ENCODE results near the gene SLC1A3.
"Not testable (repeated sequence)": the region's sequence is repeated elsewhere in the genome, so short reads cannot be mapped to it uniquely, and the experiment has no call there.

Gene SLC1A3

DNA sequence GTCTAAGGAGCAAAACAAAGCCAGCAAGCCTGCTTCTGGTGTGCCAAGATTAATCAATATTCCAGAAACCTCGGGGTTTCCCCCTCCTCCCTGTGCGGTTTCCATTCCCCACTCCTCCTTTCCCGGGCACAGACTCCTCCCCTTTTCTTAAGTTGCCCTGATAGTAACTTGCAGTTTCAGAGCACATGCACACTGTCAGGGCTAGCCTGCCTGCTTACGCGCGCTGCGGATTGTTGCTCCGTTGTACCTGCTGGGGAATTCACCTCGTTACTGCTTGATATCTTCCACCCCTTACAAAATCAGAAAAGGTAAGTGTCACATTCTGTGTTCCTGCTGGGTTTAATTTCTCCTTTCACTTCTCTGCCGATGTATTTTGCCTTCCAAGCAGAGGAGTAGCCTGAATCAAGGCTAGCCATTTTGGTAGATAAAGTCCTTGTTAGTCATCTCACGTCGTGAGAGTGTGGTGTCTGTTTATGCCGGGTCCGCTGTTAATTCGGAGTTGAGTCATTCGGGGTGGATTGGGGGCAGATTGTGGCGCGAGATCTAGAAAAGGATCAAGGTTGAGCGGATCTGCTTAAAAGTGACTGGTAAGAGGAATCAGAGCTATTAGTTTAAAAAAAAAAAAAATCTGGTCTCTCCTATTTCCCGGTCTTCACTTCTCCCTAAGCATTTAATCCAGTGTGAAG, at the start of gene SLC1A3:
Gene SLC1A3 (plus strand): TSS at position 179 of the 686 bp plus-strand sequence. CDS start 1,818 bp downstream, outside the sequence.
- no peak for DNase-seq (ENCODE audit: low read depth in 1 of 2, low spot score in 1 of 2)

DNA sequence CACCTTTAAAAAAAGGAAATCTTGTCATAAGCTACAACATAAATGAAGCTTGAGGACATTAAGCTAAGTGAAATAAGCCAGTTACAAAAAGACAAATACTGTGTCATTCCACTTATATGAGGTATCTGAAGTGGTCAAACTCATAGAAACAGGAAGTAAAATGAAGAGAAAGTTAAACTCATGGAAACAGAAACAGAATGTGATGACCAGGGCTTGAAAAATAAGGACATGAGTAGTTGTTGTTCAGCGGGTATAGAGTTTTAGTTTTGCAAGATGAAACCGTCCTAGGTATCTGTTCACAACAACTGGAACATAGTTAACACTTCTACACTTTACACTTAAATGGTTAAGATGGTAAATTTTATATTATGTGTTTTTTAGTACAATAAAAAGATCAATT, 47.8 kb upstream of the SLC1A3 start:
- no peak for DNase-seq (ENCODE audit: low read depth in 1 of 2, low spot score in 1 of 2)

DNA sequence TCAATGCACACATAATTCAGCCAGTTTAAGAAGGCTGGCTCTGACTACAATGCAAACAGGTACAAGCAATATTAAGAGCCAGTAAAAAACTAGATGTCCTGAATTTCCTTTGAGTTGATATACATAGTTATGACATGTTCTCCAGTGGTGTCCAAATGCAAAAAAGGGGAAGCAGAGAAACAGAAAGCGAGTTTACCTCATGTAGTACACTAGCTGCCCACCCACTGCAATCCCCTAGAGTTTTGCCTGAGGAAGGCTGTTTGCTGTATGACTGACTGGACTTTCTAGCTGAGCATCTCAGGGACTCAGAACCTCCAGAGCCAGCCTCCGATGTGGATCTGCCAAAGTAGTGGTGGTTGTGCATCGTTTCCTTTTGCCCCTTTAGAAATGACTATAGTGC, 44.8 kb upstream of the SLC1A3 start:
- no peak for DNase-seq (ENCODE audit: low read depth in 1 of 2, low spot score in 1 of 2)

DNA sequence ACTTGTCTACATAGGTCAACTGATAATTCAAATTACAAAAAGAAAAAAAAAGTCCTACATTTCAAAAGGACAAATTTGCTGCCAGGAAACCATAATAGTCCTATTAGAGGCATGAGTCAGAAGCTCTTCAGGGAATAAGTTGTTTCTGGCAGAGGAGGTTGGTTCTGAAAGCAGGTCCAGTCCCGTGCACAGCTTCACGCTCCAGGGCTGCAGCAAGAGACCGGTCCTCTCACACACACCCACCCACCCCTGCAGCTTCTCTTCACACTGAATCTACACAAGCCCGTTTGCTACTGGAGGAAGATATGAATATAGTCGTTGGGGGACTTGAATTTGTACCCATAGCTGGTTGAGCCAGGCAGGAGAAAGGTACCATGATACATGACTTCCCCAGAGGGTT, 36.9 kb upstream of the SLC1A3 start:
- no peak for DNase-seq (ENCODE audit: low read depth in 1 of 2, low spot score in 1 of 2)

DNA sequence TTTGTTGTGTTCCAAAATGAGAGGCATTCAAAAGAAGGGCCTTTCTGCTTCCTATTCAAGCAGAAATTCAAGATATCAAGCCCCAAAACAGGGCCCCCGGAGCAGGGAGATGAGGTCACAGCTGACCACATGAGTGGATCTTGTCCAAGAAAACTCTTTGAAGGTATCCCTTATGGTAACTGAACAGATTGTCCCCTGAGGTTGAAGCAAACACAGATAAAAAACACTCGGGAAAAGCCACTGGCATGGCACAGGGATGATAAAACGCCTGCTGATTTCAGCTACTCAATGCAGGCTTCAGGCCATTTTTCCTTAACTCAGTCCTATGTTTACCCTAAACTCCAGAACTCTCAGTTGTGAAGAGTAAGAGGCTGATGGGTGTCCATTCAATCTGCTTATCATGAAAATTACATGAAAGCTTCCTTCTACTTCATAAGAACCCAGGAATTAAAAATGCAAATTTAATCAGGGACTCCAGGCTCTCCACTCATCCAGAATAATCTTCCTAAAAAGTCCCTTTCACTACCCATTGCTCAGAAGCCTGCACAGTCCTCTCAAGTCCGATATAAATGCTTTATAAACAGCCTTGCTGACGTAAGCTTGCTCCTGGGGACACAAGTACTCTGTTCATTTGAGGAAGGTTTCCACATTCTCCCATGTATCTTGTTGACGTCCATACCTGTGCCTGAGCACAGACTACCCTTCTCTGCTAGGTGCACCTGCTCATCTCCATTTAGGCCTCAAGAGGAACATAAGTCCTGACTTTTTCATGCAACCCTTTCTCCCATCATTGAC, 35.9 kb upstream of the SLC1A3 start:
- DNase-seq (ENCODE audit: low read depth in 1 of 2, low spot score in 1 of 2) = no peak

DNA sequence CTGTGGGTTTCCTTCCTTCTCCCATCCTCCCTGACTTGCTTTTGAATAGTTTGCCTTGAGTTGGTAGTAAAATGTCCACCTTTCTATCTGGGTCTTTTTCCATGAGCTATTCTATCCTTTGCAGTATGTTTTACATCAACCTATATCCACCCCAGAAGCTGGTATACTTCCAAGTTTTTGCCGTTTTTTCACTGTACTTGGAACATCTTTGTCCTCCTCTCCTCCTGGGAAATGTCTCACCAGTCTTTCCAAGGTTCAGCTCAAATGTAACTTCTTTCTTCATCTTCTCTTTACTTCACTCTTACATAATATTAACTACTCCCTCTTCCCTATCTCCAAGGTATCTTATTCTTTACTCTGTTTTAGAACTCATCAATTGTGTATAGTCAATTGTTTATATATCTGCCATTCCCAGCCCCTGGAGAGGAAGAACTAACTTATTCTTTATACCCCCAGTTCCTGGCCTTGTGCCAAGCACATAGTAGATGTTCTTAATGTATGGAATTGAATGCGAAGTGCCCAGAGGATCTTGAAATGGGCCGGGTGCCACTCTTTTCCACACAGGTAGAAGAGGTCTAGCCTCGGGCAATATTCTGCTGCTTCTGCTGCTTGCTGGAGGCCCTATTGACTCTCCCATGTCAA, 34.9 kb upstream of the SLC1A3 start:
- DNase-seq (ENCODE audit: low read depth in 1 of 2, low spot score in 1 of 2) = no peak

DNA sequence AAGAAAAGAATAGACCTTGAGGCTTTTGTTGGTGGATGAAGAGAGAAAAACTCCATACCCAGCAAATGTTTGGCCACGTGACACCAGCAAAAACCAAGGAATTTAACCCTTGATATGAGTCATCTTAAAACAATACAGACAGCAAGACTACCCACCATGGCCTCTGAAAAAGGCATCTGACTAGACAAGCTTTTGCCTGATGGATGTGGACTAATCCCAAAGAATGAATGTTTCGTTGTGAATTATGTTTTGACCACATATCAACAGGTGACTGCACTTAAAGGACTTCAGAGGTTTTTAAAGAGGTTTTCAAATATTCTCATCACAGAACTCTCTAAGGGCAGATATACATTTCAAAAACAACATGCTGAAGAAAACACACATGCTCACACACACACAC, 33.0 kb upstream of the SLC1A3 start:
- no peak for DNase-seq (ENCODE audit: low read depth in 1 of 2, low spot score in 1 of 2)

DNA sequence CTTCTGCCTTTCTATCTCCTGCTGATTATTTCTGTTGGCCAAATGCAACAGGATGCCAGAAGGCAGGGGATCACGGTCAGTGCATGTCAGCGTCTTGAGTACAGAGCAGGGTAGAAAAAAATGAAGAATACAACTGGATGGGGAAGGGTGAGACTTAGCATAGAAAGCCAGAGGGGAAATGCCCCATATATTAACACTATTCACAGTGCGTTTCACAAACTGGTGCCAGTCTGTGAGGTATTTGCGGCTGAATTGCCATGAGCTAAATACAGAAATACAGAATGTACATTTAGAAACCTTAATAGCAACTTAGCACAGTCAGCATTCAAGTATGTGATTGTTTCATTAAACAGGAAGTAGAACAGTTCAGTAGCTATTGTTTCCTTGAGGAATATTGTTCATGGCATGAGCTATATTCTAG, 31.0 kb upstream of the SLC1A3 start:
- DNase-seq (ENCODE audit: low read depth in 1 of 2, low spot score in 1 of 2) = no peak

DNA sequence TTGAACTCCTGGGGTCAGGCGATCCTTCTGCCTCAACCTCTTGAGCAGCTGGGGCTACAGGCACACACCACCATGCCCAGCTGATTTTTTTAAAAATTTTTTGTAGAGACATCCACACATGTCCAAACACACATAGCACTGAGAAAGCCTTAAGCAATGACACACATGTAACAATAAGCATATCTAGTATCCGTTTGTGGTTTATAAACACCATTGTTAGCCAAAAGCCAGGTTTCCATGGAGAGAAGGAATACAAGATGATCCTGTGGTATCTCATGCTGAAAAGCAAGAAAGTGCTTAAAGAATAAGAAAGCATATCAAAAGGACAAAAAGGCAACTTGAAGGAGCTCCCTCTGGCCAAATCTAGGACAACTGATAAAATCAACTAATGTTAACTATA, 29.7 kb upstream of the SLC1A3 start:
- no peak for DNase-seq (ENCODE audit: low read depth in 1 of 2, low spot score in 1 of 2)

DNA sequence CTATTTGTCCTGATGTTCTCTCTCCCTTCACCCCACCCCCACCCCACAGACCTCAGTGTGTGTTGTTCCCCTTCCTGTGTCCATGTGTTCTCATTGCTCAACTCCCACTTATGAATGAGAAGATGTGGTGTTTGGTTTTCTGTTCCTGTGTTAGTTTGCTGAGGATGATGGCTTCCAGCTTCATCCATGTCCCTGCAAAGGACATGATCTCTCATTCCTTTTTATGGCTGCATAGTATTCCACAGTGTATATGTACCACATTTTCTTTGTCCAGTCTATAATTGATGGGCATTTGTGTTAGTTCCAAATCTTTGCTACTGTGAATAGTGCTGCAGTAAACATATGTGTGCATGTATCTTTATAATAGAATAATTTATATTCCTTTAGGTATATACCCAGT, 26.5 kb upstream of the SLC1A3 start:
- not testable (repeated sequence) for DNase-seq (ENCODE audit: low read depth in 1 of 2, low spot score in 1 of 2)

DNA sequence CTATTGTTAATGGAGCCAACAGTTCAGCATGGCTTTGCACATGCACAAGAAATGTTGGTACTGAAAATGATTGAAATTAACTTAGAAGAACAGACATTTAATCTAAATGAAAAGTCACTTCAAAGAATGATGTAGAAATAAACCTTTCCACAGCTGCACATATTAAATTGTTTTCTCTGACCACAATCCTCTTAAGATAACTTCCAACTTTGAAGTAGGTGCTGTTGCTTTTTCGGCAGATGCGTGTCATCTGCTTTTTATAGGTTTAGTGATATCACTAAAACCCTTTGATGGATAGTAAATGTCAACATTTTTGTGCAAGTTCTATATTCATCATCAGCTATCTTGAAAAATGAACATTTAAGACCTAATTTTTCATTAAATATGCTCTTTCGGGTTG, 25.3 kb upstream of the SLC1A3 start:
- DNase-seq (ENCODE audit: low read depth in 1 of 2, low spot score in 1 of 2) = no peak

DNA sequence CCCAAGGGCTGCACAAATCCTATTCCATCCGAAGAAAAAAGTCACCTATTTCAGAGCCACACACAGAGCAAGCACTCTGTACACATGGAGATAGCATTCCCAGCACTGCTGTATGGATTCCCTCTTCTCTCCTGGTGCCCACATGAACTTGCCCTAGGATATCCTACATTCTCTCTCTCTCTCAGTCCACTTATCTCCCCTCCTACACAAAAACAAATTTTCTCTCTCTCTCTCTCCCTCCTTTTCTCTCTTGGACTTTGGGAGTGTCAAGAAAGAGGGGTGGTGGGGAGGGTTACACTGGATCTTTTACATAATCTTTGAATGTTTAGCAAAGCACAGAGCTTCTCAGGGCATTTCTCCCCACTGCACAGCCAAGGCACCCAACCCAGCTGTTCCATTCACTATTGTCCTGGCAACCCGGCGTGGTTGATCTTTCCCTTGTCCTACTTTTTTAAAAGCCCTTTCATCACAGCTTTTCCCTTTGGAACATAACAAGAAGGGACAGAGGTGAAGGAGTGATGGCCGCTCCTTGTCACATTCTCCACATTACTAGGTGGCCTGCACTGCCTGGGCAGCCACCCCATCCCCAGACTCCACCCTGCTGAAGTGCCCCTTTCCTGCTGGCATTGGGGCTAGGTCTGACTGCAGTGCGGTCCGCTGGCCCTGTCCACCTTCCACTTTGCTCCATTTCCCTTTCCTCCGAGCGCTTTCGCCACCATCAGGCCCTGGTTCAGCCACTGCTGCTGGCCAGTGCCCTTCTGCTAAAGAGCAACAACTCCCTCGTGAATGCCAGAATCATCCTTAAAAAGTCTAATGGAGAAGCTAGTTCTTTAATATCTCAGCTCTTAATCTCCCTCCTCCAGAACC, 22.2 kb upstream of the SLC1A3 start:
- DNase-seq (ENCODE audit: low read depth in 1 of 2, low spot score in 1 of 2) = no peak

DNA sequence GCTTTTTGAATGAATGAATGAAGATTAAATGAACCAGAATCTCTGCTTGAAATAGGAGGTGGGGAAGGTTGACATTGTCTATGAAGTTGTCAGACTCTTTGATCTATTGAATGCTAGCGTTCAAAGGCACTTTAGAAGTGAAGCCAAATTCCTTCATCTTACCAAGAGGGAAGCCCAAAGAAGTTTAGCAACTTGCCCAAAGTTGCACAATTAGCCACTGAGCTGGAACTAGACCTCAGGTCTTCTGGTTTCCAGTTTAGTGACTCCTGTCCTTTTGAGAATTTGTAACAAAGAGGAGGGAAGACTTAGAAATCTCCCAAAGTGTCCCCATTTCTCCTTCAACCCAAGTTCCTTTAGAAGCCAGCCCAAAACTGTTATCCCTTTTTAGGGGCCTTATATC, 20.7 kb upstream of the SLC1A3 start:
- no peak for DNase-seq (ENCODE audit: low read depth in 1 of 2, low spot score in 1 of 2)

DNA sequence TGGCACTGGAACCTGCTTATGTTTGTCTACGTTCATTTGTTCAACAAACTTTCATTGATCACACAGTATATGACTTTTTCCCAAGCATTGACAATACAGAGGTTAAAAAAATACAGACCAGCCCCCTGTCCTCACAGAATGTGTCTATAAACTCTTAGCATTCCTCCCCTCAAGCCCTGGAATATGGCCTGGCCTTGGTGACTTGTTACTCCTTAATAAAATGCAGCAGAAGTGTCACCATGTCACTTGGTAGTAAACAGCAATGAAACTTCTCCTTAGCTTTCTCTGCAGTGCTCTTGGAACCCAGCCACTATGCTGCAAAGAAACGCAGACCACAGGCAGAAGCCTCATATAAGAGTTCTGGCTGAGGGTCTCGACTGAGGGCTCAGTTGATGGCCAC, 19.1 kb upstream of the SLC1A3 start:
- DNase-seq (ENCODE audit: low read depth in 1 of 2, low spot score in 1 of 2) = no peak

DNA sequence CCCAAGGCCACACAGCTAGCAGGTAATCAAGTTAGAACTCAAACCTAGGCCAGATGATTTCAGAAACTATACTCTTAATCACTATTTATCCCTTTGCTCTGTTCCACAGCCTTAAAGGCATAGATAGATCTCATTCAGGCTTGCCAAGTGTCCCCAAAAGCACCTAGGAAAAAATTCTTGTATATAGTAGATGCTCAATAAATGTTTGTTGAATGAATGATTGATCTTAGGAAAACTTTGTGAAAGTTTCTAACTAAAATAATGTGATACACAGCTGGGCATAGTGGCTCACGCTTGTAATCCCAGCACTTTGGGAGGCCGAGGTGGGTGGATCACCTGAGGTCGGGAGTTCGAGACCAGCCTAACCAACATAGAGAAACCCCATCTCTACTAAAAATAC, 16.7 kb upstream of the SLC1A3 start:
- not testable (repeated sequence) for DNase-seq (ENCODE audit: low read depth in 1 of 2, low spot score in 1 of 2)

DNA sequence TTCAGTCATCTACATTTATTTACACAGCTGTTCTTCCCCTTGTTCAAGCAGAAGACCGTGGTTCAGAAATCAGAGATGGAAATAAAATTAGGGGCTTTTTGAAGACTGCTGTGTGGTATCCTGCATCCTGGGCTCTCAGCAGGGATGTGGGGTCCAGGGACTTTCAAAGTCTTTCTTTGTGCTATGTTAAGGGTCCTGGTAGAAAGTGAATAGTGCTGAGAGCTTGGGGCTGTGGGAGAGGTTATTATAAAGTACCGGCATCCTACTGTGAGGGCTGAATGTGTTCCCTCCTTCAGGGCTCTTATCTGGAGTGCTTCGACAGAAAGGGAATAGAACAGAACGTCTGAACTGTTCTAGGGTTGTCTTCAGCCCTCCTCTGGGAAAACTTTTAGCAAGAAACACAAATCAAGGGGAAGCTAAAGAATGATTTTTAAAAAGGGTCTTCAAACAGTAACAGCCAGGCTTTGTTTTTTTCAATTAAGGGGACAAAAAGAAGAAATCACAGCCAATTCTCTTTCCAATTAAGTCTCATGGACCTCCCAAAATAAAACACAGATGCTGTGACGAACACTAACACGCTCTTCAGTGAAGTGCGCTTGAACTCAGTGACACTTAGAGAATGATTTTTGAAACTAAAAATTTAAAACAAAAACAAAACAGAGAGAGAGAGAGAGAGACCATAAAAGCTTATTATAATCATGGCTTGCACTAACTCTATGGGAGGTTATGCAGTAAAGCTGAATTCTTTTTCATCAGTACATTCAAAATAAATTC, 15.7 kb upstream of the SLC1A3 start:
- DNase-seq (ENCODE audit: low read depth in 1 of 2, low spot score in 1 of 2) = no peak

DNA sequence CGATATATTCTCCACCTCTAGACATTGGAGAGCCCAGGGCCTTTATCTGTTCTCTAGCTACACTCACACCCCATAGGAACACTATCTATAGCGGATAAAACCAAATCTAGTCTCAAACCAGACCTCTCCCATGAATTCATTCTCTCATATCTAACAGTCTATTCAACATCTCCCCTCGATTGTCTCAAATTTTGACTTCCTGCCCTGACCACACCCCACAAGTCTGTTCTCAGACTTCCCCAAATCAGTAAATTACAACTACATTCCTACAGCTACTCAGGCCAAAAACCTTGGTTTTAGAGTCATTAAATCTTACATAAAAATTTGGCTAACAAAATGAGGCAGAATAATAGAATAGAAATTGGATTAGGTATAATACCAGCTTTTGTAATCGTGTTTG, 12.5 kb upstream of the SLC1A3 start:
- no peak for DNase-seq (ENCODE audit: low read depth in 1 of 2, low spot score in 1 of 2)

DNA sequence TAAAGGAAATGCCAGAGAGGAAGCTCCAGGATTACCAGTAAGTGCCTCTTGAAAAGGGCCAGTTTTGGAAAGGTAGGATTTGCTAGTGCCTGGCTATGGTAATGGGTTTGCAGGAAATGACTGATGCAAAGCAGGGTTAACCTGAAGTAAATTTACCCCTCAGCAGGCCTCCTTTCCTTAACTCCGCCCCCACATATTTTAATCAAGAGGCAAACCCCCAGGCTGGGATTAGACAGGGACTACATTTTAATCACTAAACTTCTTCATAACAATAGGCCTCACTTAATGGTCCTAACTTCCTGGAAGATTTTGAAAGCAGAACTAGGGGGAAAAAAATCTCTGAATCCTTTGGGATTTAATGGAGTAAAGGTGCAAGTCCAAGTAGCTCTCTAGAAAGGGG, 10.2 kb upstream of the SLC1A3 start:
- DNase-seq (ENCODE audit: low read depth in 1 of 2, low spot score in 1 of 2) = no peak

DNA sequence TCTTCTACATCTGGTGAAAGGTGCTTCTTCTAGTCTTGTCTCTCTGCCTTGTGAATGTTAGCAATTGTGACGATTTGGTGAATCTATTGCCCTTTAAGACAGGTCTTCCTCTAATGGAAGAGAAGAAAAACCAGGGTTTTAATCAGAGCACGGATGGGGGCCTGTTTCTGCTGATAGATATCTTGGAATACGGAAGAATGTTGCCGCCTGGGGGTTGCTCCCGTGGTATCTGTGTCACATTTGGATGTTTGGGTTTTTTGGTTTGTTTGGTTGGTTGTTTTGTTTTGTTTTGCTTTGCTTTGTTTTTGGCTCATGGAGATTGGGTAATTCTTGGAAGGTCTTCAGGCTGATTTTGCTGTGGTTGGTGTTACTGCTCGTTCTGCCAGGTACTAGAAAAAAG, 9.7 kb upstream of the SLC1A3 start:
- DNase-seq (ENCODE audit: low read depth in 1 of 2, low spot score in 1 of 2) = no peak

DNA sequence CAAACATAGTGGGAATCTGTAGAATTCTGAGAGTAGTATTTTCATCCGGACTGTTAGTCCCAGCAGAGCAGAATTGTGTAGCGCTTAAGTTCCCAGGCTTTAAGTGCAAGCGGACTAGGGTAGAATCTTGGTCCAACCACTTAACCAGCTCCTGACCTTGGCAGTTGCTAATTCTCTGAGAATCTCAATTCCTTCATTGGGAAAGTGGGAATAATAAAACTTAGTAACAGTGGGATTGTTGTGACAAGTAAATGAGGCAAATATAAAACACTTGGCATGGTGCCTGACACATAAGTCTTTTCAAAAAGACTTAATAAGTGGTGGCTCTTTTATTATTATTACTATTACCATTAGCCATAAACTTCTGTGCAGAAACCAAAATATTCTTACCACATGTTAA, 8.4 kb upstream of the SLC1A3 start:
- no peak for DNase-seq (ENCODE audit: low read depth in 1 of 2, low spot score in 1 of 2)
